KMS-11 (cell line): Measurements from ENCODE around the gene TMEM63B.
A peak's percentile ranks its signal among the peaks of the same experiment; 100 is the strongest.
"Not testable (repeated sequence)": the region's sequence is repeated elsewhere in the genome, so short reads cannot be mapped to it uniquely, and the experiment has no call there.

Source experiments
- H2AFZ ChIP-seq: fragments of 200-600 bp; sonication (generic); 2 replicates; pipeline ENCODE4 v1.6.1; 2016; ENCODE audit warnings: antibody characterized with exemption, mixed run types, low read depth
- H3K27ac ChIP-seq: fragments of 200-600 bp; sonication (generic); 2 replicates; pipeline ENCODE4 v1.6.1; 2016; ENCODE audit warnings: mild to moderate bottlenecking, mixed run types
- H3K27me3 ChIP-seq: fragments of 200-600 bp; sonication (generic); 2 replicates; pipeline ENCODE4 v1.6.1; 2017; ENCODE audit warnings: mild to moderate bottlenecking, low read depth, mixed run types, moderate library complexity; ENCODE audit not compliant: insufficient read depth
- H3K36me3 ChIP-seq: fragments of 200-600 bp; sonication (generic); 2 replicates; pipeline ENCODE4 v1.6.1; 2017; ENCODE audit warnings: mild to moderate bottlenecking, mixed run types; ENCODE audit not compliant: insufficient read depth
- H3K4me1 ChIP-seq: fragments of 200-600 bp; sonication (generic); 2 replicates; pipeline ENCODE4 v1.6.1; 2016; ENCODE audit warnings: mild to moderate bottlenecking, low read depth, mixed run types; ENCODE audit not compliant: poor library complexity, severe bottlenecking
- H3K4me2 ChIP-seq: fragments of 200-600 bp; sonication (generic); 2 replicates; pipeline ENCODE4 v1.7.0; 2016; ENCODE audit warnings: mild to moderate bottlenecking, mixed run types
- H3K4me3 ChIP-seq: fragments of 200-600 bp; sonication (generic); IDR thresholded peaks from 2 replicates; pipeline ENCODE4 v1.6.1; 2017; ENCODE audit warnings: low read depth, low read length, mixed read lengths; ENCODE audit not compliant: insufficient read depth
- H3K79me2 ChIP-seq: fragments of 200-600 bp; sonication (generic); 2 replicates; pipeline ENCODE4 v1.6.1; 2016; ENCODE audit warnings: low read depth, mixed run types; ENCODE audit not compliant: insufficient read depth
- H3K9ac ChIP-seq: fragments of 200-600 bp; sonication (generic); 2 replicates; pipeline ENCODE4 v1.6.1; 2016; ENCODE audit warnings: mild to moderate bottlenecking, mixed run types
- H4K20me1 ChIP-seq: fragments of 200-600 bp; sonication (generic); 2 replicates; pipeline ENCODE4 v1.6.1; 2016; ENCODE audit warnings: mild to moderate bottlenecking, mixed run types; ENCODE audit not compliant: insufficient read depth
- CTCF ChIP-seq: fragments of 200-600 bp; sonication (generic); conservative IDR thresholded peaks from 2 replicates; pipeline ENCODE4 v1.6.1; 2017; ENCODE audit warnings: low read depth, mild to moderate bottlenecking, antibody characterized with exemption, low read length, moderate library complexity, mixed read lengths

TMEM63B gene

GRCh38 chr6:44093750-44094402 lies 33.5 kb upstream of the TMEM63B start:
- H3K9ac ChIP-seq, result no peak overlapping the region
- no peaks in the 10 kb centered on the region for H3K36me3 ChIP-seq
- no peak for TF ChIP-seq CTCF
- H3K27ac ChIP-seq, result no peak overlapping the region
- H3K27me3 ChIP-seq, result no peaks in the 10 kb centered on the region
- H2AFZ ChIP-seq, result no peak overlapping the region
- H4K20me1 ChIP-seq, result no peaks in the 10 kb centered on the region
- H3K4me3 ChIP-seq, result no peak overlapping the region
- H3K79me2 ChIP-seq, result no peaks in the 10 kb centered on the region
- H3K4me1 ChIP-seq, result peaks cover 8% of the 10 kb centered on the region
- no peak overlapping the region for H3K4me2 ChIP-seq

GRCh38 chr6:44094403-44095242 lies 32.7 kb upstream of the TMEM63B start:
- Histone ChIP-seq H2AFZ (no peak overlapping the region), H3K9ac (no peak overlapping the region), H3K4me1 (peaks cover 8% of the 10 kb centered on the region), H3K79me2 (no peaks in the 10 kb centered on the region), H3K36me3 (no peaks in the 10 kb centered on the region), H3K4me3 (no peak overlapping the region), H4K20me1 (no peaks in the 10 kb centered on the region), H3K27me3 (no peaks in the 10 kb centered on the region), H3K27ac (no peak overlapping the region), H3K4me2 (no peak overlapping the region)
- TF ChIP-seq CTCF, result no peak

GRCh38 chr6:44095243-44095623 lies 32.1 kb upstream of the TMEM63B start:
- not testable (repeated sequence) for H4K20me1 ChIP-seq, H3K9ac ChIP-seq, H3K36me3 ChIP-seq, H3K27me3 ChIP-seq, H2AFZ ChIP-seq, H3K4me1 ChIP-seq, H3K4me3 ChIP-seq, H3K27ac ChIP-seq, H3K4me2 ChIP-seq, H3K79me2 ChIP-seq

DNA sequence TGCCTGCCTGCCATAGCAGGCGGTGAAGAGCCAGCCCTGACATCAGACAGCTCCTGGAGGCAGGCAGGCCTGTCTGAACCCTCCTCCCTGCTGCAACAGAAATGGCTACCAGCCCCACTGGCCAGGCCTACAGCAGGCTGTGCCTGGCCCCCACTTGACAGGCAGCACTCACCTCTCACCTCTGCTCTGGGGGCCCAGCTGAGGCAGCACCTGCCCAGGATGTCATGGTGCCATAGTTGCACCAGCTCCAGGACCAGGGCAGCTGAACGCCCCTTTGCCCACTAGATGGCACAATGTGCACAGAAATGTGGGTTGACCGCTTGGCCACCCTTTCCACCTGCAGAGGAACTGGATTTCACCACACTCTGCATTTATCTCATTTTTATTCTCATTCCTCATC lies 30.7 kb upstream of the TMEM63B start:
- Histone ChIP-seq H3K4me1 (peaks cover 8% of the 10 kb centered on the region), H3K27me3 (no peaks in the 10 kb centered on the region), H4K20me1 (no peaks in the 10 kb centered on the region), H3K4me3 (no peak overlapping the region), H3K4me2 (no peak overlapping the region), H2AFZ (no peak overlapping the region), H3K27ac (no peak overlapping the region), H3K36me3 (no peaks in the 10 kb centered on the region), H3K79me2 (no peaks in the 10 kb centered on the region), H3K9ac (no peak overlapping the region)
- peak; percentile 78 for TF ChIP-seq CTCF
